NCI-H187 treated with DMSO at 0.1 percent for 48 hours (cell line): Measurements from ENCODE around the gene DNAJC24.

ENCODE experiments used
- DNase-seq: peaks from one replicate; lab custom pipeline; 2025; lab: John Stamatoyannopoulos, UW

DNAJC24 gene

GRCh38 chr11:31415435-31415834 lies 45.8 kb downstream of the DNAJC24 start:
- DNase-seq = no peak

- no peak for DNase-seq
Measured at GRCh38 chr11:31417357-31417756, 47.7 kb downstream of the DNAJC24 start.

- no peak for DNase-seq
Measured at GRCh38 chr11:31417816-31418215, 48.2 kb downstream of the DNAJC24 start.

DNA sequence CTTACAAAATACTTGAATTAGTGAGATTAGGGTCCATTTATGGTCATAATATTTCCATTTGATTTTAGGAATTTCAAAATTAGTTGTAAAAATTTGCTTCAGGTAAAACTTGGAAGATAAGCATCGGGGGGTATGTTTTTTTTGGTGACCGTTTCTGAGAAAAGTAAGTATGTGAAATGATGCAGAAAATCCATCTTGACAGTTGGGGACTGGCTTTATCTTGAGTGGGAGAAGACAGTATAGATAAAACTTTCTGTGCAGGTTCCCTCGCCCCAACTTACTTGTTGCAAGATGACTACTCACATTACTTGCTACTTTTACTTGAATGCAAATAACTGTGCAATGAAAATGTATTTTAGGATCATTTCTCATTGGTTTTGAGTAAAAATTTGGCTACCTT lies 49.5 kb downstream of the DNAJC24 start:
- no peak for DNase-seq

- no peak for DNase-seq
Measured at GRCh38 chr11:31419669-31420068, 50.0 kb downstream of the DNAJC24 start.

GRCh38 chr11:31421820-31422219 lies 52.2 kb downstream of the DNAJC24 start:
- DNase-seq = no peak

- no peak for DNase-seq
Measured at GRCh38 chr11:31422703-31423102, 53.0 kb downstream of the DNAJC24 start.

- DNase-seq = no peak
Measured at GRCh38 chr11:31424652-31425051, 55.0 kb downstream of the DNAJC24 start.

GRCh38 chr11:31433851-31434250 lies 64.2 kb downstream of the DNAJC24 start:
- no peak for DNase-seq

DNA sequence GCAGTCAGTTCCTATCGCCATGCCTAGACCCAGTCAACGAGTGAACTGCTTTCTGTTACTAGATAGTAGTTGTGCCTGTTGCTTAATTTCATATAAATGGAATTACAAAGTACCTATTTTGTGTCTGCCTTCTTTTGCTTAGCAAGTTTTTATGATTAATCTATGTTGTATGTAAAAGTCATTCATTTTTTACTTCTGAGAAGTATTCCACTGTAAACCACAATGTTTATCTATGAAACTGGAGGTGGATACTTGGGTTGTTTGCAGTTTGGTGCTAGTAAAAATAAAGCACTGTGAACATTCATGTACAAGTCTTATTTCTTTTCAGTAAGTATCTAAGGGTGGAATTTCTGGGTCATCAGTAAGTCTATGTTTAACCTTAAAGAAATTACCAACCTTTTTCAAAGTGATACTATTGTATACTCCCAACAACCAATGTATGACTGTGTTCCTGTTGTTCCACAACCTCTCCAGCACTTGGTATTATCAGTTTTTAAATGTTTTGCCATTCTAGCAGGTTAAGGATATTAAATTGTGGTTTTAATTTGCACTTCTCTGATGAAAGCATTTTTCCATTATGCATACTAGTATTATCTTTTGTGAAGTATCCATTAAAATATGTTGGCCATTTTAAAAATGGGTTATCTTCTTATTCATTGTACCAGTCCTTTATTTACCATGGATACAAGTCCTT lies 68.2 kb downstream of the DNAJC24 start:
- no peak for DNase-seq

DNA sequence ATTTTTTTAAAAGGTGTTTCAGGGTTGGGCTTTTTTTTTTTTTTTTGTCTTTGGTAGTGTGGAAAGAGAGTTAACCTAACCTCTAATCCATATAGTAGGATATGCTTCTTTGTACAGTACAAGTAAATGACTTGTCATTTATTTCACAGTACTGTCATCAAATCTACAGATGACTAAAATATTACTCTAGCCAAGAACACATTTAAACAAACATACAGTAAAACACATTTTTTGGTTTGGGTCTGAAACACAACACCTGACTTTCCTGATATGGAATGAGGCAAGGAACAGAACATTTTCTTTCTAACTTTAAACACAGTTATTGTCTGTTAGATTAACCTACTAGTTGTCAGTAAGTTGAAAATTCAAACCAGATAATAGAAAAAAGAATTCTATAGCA lies 71.6 kb downstream of the DNAJC24 start:
- DNase-seq = no peak

GRCh38 chr11:31442086-31442485 lies 72.4 kb downstream of the DNAJC24 start:
- DNase-seq = peak; percentile 78

DNA sequence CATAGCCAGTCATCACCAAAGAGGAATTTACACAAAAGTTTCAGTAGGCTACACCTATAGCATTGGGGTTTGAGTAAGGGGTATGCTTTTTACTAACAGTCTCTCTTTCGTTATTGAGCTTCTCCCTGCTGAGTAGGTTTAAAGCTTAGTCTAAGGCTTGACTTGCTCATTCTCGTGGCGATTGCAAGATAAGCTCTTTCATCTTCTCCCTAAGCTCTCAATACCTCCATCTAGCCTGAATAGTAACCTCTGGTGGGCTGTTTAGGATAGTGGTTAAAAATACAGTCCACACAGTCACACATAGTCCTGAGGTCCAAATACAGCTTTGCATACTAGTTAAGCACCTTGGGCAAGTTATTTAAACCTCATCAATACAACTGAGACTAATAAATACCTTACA lies 74.1 kb downstream of the DNAJC24 start:
- no peak for DNase-seq

DNA sequence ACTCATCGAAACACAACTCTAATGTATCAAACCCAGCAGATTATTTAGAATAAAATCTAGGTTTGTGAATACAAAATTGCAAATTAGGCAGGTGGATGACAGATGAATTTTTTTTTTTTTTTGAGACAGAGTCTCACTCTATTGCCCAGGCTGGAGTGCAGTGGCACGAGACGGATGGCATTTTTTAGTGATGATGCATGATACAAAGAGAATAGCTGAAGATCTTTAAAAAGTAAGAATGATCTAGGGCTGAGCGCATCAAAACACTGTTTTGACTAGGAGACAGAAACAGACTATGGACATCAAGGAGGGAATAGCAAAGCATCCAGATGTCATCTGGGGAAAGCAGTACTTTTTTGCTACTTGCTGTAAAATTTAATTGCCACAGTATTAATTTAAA lies 76.0 kb downstream of the DNAJC24 start:
- no peak for DNase-seq

GRCh38 chr11:31449040-31449439 lies 79.4 kb downstream of the DNAJC24 start:
- DNase-seq = no peak

GRCh38 chr11:31450841-31451240 lies 81.2 kb downstream of the DNAJC24 start:
- DNase-seq = no peak

DNA sequence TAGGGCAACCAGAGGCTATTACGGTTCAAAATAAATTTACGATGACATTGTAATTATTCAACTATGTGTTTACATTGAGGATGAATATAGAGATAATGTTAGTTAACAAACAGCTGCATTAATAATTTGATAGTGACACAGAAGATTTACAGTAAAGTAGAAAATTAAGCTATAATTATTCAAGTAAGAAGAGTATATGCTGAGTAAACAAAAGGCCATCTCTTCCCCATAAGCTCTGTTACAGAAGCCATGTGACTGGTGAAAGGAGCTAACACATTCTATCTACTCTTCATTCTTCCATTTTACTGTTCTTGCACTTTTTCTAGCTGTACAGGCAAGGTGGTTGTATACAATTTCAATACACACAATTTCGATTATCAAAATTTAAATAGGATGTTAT lies 85.5 kb downstream of the DNAJC24 start:
- no peak for DNase-seq

GRCh38 chr11:31464436-31464835 lies 94.8 kb downstream of the DNAJC24 start:
- DNase-seq = no peak

- DNase-seq = no peak
Measured at GRCh38 chr11:31474083-31474482, 104.4 kb downstream of the DNAJC24 start.

DNA sequence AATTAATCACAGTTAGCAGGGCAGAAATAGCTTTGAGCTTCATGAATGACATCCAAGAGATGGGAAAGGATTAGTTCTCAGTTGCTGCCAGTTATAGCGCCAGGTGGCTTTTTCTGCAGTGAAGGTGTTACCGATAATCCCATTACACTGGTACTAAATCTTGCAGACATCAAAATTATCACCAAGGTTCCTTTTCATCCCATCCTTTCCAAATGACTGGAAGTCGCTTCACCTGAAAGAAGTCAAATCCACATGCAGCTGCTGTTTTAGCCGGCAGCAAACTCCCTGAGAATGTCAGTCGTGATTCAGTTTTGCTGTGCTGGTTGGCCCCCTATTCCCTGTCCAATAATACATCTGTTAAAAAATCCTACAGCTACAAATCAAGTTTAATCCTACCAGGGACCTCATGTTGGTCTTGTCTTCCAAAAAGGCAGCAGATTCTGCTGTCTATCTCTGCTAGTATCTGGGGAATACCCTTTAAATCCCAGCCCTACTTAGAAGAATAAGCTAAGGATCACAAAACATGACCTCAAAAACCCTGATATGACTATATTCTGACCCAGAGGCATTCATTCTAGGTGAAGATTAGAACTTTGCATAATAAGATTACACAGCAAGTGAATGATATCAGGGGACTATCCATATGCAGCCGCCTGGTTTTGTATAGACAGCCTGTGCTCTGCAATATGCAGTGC lies 108.0 kb downstream of the DNAJC24 start:
- DNase-seq = no peak

DNA sequence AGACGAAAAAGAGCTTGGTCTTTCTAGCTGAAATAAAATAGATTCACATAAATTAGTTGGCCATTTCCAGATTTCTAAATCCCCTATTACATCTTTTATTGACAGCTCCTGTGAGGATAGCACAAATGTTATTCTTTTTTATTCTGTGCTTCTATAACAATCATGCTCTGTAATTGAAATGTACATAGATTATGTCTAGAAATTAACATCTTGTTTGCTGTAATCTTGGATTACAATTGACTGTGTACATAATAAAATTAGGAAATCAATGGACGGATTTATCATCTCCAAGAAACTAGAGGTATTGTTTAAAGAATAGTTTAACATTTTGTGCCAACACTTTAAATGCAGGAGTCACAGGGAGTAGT lies 108.5 kb downstream of the DNAJC24 start:
- DNase-seq = no peak

- no peak for DNase-seq
Measured at GRCh38 chr11:31479066-31479465, 109.4 kb downstream of the DNAJC24 start.

GRCh38 chr11:31480930-31481329 lies 111.3 kb downstream of the DNAJC24 start:
- no peak for DNase-seq
